Osteoblast (primary cell): ENCODE measurements around the gene EPHA1. TPM values are rescaled to one million over a fixed set of nuclear protein-coding genes. Genes with fewer than 3 reads are reported as not detected.
A peak's percentile ranks its signal among the peaks of the same experiment; 100 is the strongest.

Source experiments
- DNase-seq: peaks from one replicate; pipeline ENCODE4 v3.0.0; 2011; ENCODE audit warnings: low spot score, mixed read lengths; ENCODE audit not compliant: insufficient read length; ENCODE audit errors: missing footprints
- H2AFZ ChIP-seq: 2 replicates; pipeline ENCODE4 v1.6.0; 2011; ENCODE audit warnings: mild to moderate bottlenecking, low read length
- H3K27ac ChIP-seq: 2 replicates; pipeline ENCODE4 v1.5.1; 2011; ENCODE audit warnings: mild to moderate bottlenecking, low read depth, low read length, moderate library complexity
- H3K27me3 ChIP-seq: 2 replicates; pipeline ENCODE4 v1.6.0; 2012; ENCODE audit warnings: mild to moderate bottlenecking, control low read depth, inconsistent platforms, low read length, moderate library complexity; ENCODE audit not compliant: insufficient read depth
- H3K36me3 ChIP-seq: 2 replicates; pipeline ENCODE4 v1.5.1; 2011; ENCODE audit warnings: mild to moderate bottlenecking, low read length, control low read depth, moderate library complexity; ENCODE audit not compliant: insufficient read depth
- H3K4me1 ChIP-seq: 2 replicates; pipeline ENCODE4 v1.5.1; 2011; ENCODE audit warnings: mild to moderate bottlenecking, low read length, control low read depth, moderate library complexity; ENCODE audit not compliant: insufficient read depth
- H3K4me2 ChIP-seq: 2 replicates; pipeline ENCODE4 v1.6.0; 2011; ENCODE audit warnings: mild to moderate bottlenecking, low read length; ENCODE audit not compliant: insufficient read depth
- H3K4me3 ChIP-seq: fragments of 200-600 bp; sonication (generic); 3 replicates; pipeline ENCODE4 v1.5.1; 2012; ENCODE audit warnings: mild to moderate bottlenecking, low read length, inconsistent platforms; ENCODE audit not compliant: insufficient read depth
- H3K79me2 ChIP-seq: 2 replicates; pipeline ENCODE4 v1.6.0; 2012; ENCODE audit warnings: mild to moderate bottlenecking, low read length, control low read depth, inconsistent platforms; ENCODE audit not compliant: insufficient read depth
- H3K9me3 ChIP-seq: 2 replicates; pipeline ENCODE4 v1.5.1; 2011; ENCODE audit warnings: low read depth, low read length, control low read depth
- H4K20me1 ChIP-seq: 2 replicates; pipeline ENCODE4 v1.6.0; 2012; ENCODE audit warnings: mild to moderate bottlenecking, low read length, control low read depth; ENCODE audit not compliant: insufficient read depth
- CTCF ChIP-seq: IDR thresholded peaks from 2 replicates; pipeline ENCODE4 v1.5.1; 2011; ENCODE audit warnings: mild to moderate bottlenecking, low read depth, low read length, moderate library complexity; ENCODE audit errors: extremely low read depth
- total RNA-seq: library from RNA; depleted of rRNA; stranded (reverse); fragments of >200 nt; gene quantifications from 2 replicates; pipeline ENCODE4 v1.2.3, GENCODE V29; 2012

The EPHA1 gene
- total RNA-seq, 1 donor: not detected

GRCh38 chr7:143388491-143389101, 20.1 kb downstream of the EPHA1 start:
- no peak overlapping the region for H3K4me3 ChIP-seq
- peaks cover 86% of the 10 kb centered on the region for H3K36me3 ChIP-seq
- no peak for TF ChIP-seq CTCF
- H3K27me3 ChIP-seq: no peaks in the 10 kb centered on the region
- H3K9me3 ChIP-seq: no peaks in the 10 kb centered on the region
- H3K4me2 ChIP-seq: no peak overlapping the region
- peak; percentile 52 for DNase-seq
- H4K20me1 ChIP-seq: peaks cover 89% of the 10 kb centered on the region
- H3K79me2 ChIP-seq: peaks cover 43% of the 10 kb centered on the region
- H2AFZ ChIP-seq: no peak overlapping the region
- peaks cover 66% of the 10 kb centered on the region for H3K4me1 ChIP-seq
- no peak overlapping the region for H3K27ac ChIP-seq

GRCh38 chr7:143388051-143388450, 20.6 kb downstream of the EPHA1 start:
- H4K20me1 ChIP-seq: peaks cover 93% of the 10 kb centered on the region
- H3K79me2 ChIP-seq: peaks cover 48% of the 10 kb centered on the region

GRCh38 chr7:143387156-143387975, 21.3 kb downstream of the EPHA1 start:
- Histone ChIP-seq H3K27ac (no peak overlapping the region), H3K4me1 (peaks cover 65% of the 10 kb centered on the region), H4K20me1 (peaks cover 97% of the 10 kb centered on the region), H3K4me2 (no peak overlapping the region), H3K4me3 (no peak overlapping the region), H3K79me2 (peaks cover 55% of the 10 kb centered on the region), H3K27me3 (no peaks in the 10 kb centered on the region), H2AFZ (no peak overlapping the region), H3K9me3 (no peaks in the 10 kb centered on the region), H3K36me3 (peaks cover 91% of the 10 kb centered on the region)
- DNase-seq: peak; percentile 46
- TF ChIP-seq CTCF: no peak

More at GRCh38 chr7:143388051-143388450, 20.6 kb downstream of the EPHA1 start:
- peaks cover 88% of the 10 kb centered on the region for H3K36me3 ChIP-seq
- no peak for TF ChIP-seq CTCF
- H3K27ac ChIP-seq: no peak overlapping the region
- peaks cover 65% of the 10 kb centered on the region for H3K4me1 ChIP-seq
- H3K4me2 ChIP-seq: no peak overlapping the region
- no peak overlapping the region for H2AFZ ChIP-seq
- H3K9me3 ChIP-seq: no peaks in the 10 kb centered on the region
- peak; percentile 55 for DNase-seq
- no peak overlapping the region for H3K4me3 ChIP-seq
- no peaks in the 10 kb centered on the region for H3K27me3 ChIP-seq
